HL-60 (cell line): ENCODE results near the gene ZP2.

Experiments used
- DNase-seq, 2 experiments: peaks; one replicate each; pipeline ENCODE4 v3.0.0-alpha.2; 2010 to 2020; ENCODE audit warnings: low read depth in 1 of 2, low spot score in 1 of 2
- H3K27ac ChIP-seq: fragments of 250-450 bp; sonication (Bioruptor Pico); replicated peaks from 2 replicates; pipeline ENCODE4 v1.5.1; 2020; ENCODE audit warnings: mild to moderate bottlenecking, moderate library complexity
- H3K27me3 ChIP-seq: fragments of 250-450 bp; sonication (Bioruptor Pico); 2 replicates; pipeline ENCODE4 v1.5.1; 2021; ENCODE audit warnings: mild to moderate bottlenecking, moderate library complexity; ENCODE audit not compliant: insufficient read depth, poor library complexity, severe bottlenecking
- H3K4me3 ChIP-seq: replicated peaks from 2 replicates; pipeline ENCODE4 v1.5.1; 2011; ENCODE audit warnings: mild to moderate bottlenecking, control low read depth, low read length; ENCODE audit not compliant: insufficient read depth
- GABPA ChIP-seq: IDR thresholded peaks from 2 replicates; pipeline ENCODE4 v1.6.1; 2012; ENCODE audit warnings: low read depth
- POLR2AphosphoS5 ChIP-seq: IDR thresholded peaks from 2 replicates; pipeline ENCODE4 v1.6.1; 2012; ENCODE audit warnings: low read depth
- SPI1 ChIP-seq: IDR thresholded peaks from 2 replicates; pipeline ENCODE4 v1.6.1; 2012; ENCODE audit warnings: low read depth, mild to moderate bottlenecking, borderline replicate concordance
- TF ChIP-seq, protein P1 (sequence below): IDR thresholded peaks from one replicate; pipeline ENCODE4 v1.5.1; 2011; ENCODE audit warnings: low read length, control low read depth, inconsistent platforms; ENCODE audit not compliant: insufficient read depth
- TF ChIP-seq, protein P2 (sequence below): IDR thresholded peaks from 2 replicates; pipeline ENCODE4 v1.6.1; 2012; ENCODE audit warnings: low read depth; ENCODE audit not compliant: insufficient replicate concordance

ZP2 gene

DNA sequence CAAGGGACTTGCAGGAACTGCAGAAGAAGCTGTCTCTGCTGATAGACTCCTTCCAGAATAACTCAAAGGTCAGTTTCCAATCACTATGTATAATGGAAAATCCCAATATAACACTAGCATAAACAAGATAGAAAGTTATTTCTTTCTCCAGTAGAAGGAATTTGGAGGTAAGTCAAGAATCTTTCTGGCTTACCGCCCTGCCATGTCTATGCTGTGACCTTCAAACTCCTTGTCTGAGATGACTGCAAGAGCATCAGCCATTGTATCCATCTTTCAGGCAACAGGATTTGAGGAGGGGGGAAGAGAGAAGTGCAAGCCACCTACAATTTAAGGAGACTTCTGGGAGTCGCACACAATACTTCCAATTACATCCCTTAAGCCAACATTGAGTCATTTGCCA is 50.2 kb downstream of the ZP2 start:
- TF ChIP-seq SPI1 (no peak), POLR2AphosphoS5 (no peak), GABPA (no peak)
- TF ChIP-seq, protein P1, sequence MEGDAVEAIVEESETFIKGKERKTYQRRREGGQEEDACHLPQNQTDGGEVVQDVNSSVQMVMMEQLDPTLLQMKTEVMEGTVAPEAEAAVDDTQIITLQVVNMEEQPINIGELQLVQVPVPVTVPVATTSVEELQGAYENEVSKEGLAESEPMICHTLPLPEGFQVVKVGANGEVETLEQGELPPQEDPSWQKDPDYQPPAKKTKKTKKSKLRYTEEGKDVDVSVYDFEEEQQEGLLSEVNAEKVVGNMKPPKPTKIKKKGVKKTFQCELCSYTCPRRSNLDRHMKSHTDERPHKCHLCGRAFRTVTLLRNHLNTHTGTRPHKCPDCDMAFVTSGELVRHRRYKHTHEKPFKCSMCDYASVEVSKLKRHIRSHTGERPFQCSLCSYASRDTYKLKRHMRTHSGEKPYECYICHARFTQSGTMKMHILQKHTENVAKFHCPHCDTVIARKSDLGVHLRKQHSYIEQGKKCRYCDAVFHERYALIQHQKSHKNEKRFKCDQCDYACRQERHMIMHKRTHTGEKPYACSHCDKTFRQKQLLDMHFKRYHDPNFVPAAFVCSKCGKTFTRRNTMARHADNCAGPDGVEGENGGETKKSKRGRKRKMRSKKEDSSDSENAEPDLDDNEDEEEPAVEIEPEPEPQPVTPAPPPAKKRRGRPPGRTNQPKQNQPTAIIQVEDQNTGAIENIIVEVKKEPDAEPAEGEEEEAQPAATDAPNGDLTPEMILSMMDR: no peak
- TF ChIP-seq, protein P2, sequence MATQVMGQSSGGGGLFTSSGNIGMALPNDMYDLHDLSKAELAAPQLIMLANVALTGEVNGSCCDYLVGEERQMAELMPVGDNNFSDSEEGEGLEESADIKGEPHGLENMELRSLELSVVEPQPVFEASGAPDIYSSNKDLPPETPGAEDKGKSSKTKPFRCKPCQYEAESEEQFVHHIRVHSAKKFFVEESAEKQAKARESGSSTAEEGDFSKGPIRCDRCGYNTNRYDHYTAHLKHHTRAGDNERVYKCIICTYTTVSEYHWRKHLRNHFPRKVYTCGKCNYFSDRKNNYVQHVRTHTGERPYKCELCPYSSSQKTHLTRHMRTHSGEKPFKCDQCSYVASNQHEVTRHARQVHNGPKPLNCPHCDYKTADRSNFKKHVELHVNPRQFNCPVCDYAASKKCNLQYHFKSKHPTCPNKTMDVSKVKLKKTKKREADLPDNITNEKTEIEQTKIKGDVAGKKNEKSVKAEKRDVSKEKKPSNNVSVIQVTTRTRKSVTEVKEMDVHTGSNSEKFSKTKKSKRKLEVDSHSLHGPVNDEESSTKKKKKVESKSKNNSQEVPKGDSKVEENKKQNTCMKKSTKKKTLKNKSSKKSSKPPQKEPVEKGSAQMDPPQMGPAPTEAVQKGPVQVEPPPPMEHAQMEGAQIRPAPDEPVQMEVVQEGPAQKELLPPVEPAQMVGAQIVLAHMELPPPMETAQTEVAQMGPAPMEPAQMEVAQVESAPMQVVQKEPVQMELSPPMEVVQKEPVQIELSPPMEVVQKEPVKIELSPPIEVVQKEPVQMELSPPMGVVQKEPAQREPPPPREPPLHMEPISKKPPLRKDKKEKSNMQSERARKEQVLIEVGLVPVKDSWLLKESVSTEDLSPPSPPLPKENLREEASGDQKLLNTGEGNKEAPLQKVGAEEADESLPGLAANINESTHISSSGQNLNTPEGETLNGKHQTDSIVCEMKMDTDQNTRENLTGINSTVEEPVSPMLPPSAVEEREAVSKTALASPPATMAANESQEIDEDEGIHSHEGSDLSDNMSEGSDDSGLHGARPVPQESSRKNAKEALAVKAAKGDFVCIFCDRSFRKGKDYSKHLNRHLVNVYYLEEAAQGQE: no peak
- Histone ChIP-seq H3K27me3 (no peaks in the 10 kb centered on the region), H3K4me3 (no peak overlapping the region)

GRCh38 chr16:21160276-21160675 is 51.1 kb downstream of the ZP2 start:
- H3K27ac ChIP-seq: no peak overlapping the region
- DNase-seq: no peak
- TF ChIP-seq, protein P1: no peak
- TF ChIP-seq GABPA (no peak), POLR2AphosphoS5 (no peak), SPI1 (no peak)
- TF ChIP-seq, protein P2: no peak
- H3K27me3 ChIP-seq: no peaks in the 10 kb centered on the region
- no peak overlapping the region for H3K4me3 ChIP-seq

More for the DNA sequence above, 50.2 kb downstream of the ZP2 start:
- no peak for DNase-seq
- no peak overlapping the region for H3K27ac ChIP-seq

DNA sequence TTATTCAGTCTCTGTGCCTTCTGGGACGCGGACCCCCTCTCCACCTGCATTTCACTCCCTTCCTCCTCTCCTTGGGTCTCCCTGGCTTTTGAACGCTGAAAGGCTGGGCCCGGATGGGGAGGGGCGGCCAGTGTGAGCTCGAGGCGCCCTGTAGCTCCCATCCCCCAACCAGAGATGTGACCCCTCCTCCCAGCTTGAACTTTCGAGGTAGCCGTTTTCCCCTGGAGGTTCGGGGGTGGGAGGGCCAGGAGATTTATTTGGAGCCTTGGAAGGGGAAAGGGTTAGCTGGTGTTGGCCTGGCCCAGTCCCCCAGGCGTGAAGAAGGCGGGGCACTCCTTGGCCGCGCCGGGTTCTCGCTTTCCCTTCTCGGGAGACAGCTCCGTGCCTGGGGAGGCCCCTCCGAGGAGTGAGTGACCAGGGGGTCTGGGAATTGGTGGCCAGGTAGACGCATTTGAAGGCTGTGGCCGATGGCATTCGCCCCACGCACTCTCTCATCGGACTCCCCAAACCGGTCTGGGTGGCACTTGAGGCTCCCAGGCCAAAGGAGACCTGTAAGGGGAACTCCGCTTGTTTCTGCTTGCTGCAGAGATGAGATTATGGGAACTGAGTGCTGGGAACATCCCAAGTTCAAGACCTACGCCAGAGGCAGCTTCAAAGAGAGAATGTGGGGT is 52.0 kb downstream of the ZP2 start:
- H3K27me3 ChIP-seq: no peaks in the 10 kb centered on the region
- peak in 1 of 2 experiments; percentile 11 for DNase-seq
- peak overlapping the region; percentile 70 for H3K4me3 ChIP-seq
- TF ChIP-seq, protein P2: no peak
- TF ChIP-seq POLR2AphosphoS5: no peak
- TF ChIP-seq, protein P1: no peak
- TF ChIP-seq SPI1: no peak
- TF ChIP-seq GABPA: no peak
- H3K27ac ChIP-seq: no peak overlapping the region
